Gastroesophageal sphincter (tissue), 3 donors: ENCODE results near the gene TMEM178B.

Source experiments
- CTCF ChIP-seq, 4 experiments: fragments of 200-600 bp in 2 of 4; fragments of 450-650 bp in 2 of 4; sonication (generic) in 1 of 4; IDR thresholded peaks; one replicate each; pipeline ENCODE4 v1.5.1; 2017 to 2019; ENCODE audit warnings: antibody characterized with exemption in 4 of 4, mild to moderate bottlenecking in 2 of 4, moderate library complexity in 2 of 4
- POLR2A ChIP-seq, 2 donors: fragments of 450-650 bp; IDR thresholded peaks; one replicate each; pipeline ENCODE4 v1.6.1; 2017; ENCODE audit warnings: antibody characterized with exemption in 2 of 2, mild to moderate bottlenecking in 2 of 2, moderate library complexity in 1 of 2

- TF ChIP-seq CTCF (IDR thresholded peaks at IDR 0.05) (no peak), POLR2A (IDR thresholded peaks at IDR 0.05) (no peak)
Measured at GRCh38 chr7:141421306-141421705, 347.4 kb downstream of the TMEM178B start.
